Natural killer cell treated with Interleukin-12 subunit alpha and Interleukin-12 subunit beta and Interleukin-15 and Interleukin-18, amount 100 ng/mL, for 72 hours (primary cell): Measurements from ENCODE around the gene PGD. TPM values are rescaled to one million over a fixed set of nuclear protein-coding genes. Genes with fewer than 3 reads are reported as not detected.
"Not testable (repeated sequence)": the region's sequence is repeated elsewhere in the genome, so short reads cannot be mapped to it uniquely, and the experiment has no call there.

Experiments used
- ATAC-seq, 2 donors: fragments of 150-1000 bp; cut with Tn5 transposase in 1 of 2; sonication (Bioruptor Pico), chemical (Tn5 transposase) in 1 of 2; 2 replicates each; pipeline ENCODE4 v1.10.0; 2021
- DNase-seq: peaks from one replicate; pipeline ENCODE4 v3.0.0; 2022; ENCODE audit warnings: low spot score
- H3K27ac Mint-ChIP-seq, 2 donors: 1 replicate in 1 of 2; 2 replicates in 1 of 2; pipeline ENCODE4 v1.8.0; 2022; ENCODE audit warnings: mixed read lengths in 2 of 2, mild to moderate bottlenecking in 1 of 2, moderate library complexity in 1 of 2
- H3K27me3 Mint-ChIP-seq, 2 donors: 1 replicate in 1 of 2; 2 replicates in 1 of 2; pipeline ENCODE4 v1.8.0; 2022; ENCODE audit warnings: mixed read lengths in 2 of 2
- H3K36me3 Mint-ChIP-seq: one replicate; pipeline ENCODE4 v1.8.0; 2022; ENCODE audit warnings: mixed read lengths
- H3K4me1 Mint-ChIP-seq, 2 donors: 1 replicate in 1 of 2; 2 replicates in 1 of 2; pipeline ENCODE4 v1.8.0; 2022; ENCODE audit warnings: low read depth in 2 of 2, mixed read lengths in 2 of 2, mild to moderate bottlenecking in 1 of 2
- H3K4me3 Mint-ChIP-seq: one replicate; pipeline ENCODE4 v1.8.0; 2022; ENCODE audit warnings: mixed read lengths
- H3K9me3 Mint-ChIP-seq: 2 replicates; pipeline ENCODE4 v1.8.0; 2022; ENCODE audit warnings: mixed read lengths
- total RNA-seq, 2 donors: library from RNA; stranded (reverse); gene quantifications; one replicate each; pipeline ENCODE4 v1.2.3, GENCODE V29; 2022

PGD gene
- total RNA-seq, result 100 to 1,000 TPM; 289 to 430 TPM

DNA sequence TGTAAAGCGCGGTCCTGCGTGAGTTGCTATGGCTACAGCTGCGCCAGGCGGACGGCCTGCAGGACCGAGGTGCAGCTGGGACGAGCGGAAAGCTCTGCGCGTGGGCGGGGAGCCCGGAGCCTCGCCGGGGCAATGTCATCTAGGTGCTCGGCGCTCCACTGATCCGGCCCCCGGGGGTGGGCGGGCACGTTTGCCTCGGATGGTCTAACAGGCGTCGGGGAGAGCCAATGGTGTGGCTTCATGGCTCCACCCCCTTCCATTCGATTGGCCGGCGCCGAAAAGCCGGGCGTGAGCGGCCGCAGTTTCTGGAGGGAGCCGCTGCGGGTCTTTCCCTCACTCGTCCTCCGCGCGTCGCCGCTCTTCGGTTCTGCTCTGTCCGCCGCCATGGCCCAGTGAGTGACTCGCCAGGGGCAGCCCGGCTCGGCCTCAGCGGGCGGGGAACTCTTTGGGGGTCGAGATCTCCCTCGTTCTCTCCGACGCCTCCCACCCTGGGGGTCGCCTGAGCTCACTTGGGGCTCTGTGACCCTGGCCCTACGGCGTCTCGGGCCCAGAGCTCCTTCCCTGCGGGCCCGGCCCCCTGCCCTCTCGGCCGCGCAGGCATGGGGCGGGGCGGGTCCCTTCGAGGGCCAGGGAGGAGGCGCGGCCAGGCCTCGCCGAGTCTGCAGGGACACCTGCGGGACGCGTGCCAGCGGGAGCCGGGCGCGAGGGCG is at the start of gene PGD:
PGD (plus strand) TSS at position 331 of the 710 bp plus-strand sequence; CDS start at position 385, 54 bp downstream.
- Mint-ChIP-seq H3K9me3 (peaks cover under 1% of the 10 kb centered on the region), H3K27me3 (no peaks in the 10 kb centered on the region), H3K27ac (peak within 1 kb of the TSS; percentile 84 to 99), H3K4me3 (peak within 1 kb of the TSS; percentile 98), H3K4me1 (peaks cover 34 to 35% of the 10 kb centered on the region in 2 donors), H3K36me3 (peaks cover 25% of the 10 kb centered on the region)
- DNase-seq (peak; percentile 100), ATAC-seq (peak; percentile 97)

DNA sequence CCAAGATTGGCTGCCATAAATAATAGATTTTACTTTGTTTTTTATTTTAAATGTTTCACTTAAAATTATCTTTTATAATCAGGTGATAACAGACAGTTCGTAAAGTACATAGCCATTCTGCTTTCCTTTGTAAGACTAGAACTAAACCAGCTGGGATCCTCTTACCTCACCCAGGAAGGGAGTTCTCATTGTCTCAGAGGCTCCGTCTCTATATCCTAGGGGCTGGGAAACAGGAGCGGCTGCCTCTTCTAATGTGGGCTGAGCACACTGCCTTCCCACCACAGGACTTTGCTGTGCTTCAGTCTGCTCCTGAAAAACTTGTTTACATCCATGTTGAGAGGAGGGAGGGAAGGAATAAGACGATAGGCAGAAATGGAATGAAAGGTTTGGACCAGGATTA is 45.6 kb upstream of the PGD start:
- ATAC-seq (no peak), DNase-seq (no peak)
- peaks cover 6% of the 10 kb centered on the region for H3K36me3 Mint-ChIP-seq
- no peaks in the 10 kb centered on the region for H3K27me3 Mint-ChIP-seq
- no peaks in the 10 kb centered on the region for H3K4me1 Mint-ChIP-seq
- no peak overlapping the region for H3K4me3 Mint-ChIP-seq
- no peak overlapping the region for H3K27ac Mint-ChIP-seq
- no peaks in the 10 kb centered on the region for H3K9me3 Mint-ChIP-seq

DNA sequence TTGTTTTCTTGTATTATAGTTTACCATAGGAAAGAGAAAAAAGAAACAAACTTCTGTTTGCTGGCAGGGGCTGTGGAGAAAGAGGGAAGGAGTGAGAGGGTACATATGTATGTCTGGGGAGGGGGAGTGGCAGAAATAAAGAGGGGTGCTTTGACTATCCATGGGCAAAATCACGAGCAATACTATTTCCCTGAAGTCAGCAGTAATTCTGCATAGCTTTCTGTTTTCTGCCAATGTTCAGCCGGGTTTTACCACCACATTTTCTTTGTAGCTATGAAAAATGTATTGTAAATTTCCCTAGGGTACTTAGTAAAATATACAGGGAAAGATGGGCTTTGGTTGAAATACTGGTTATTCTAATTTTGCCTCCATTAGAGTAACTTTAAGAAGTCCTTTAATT is 45.2 kb upstream of the PGD start:
- Mint-ChIP-seq H3K27ac (no peak overlapping the region), H3K4me3 (no peak overlapping the region)

DNA sequence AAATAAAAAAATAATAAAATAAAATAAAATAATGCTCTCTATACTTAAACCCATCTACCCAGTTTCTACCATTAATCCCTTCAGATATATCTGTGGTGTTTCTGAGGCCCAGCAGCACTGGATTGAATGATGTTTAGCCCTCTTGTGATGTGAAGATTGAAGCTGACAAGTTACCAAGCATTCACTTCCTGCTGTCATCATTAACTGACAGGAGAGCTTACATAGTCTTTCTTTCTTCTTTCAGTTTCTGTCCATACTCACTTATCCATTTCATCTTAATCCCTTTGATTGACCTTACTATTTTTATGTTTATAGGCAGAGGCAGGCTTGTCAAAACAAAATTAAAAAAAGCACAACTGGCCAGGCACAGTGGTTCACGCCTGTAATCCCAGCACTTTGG is 38.8 kb upstream of the PGD start:
- H3K27ac Mint-ChIP-seq, result peak overlapping the region in 1 of 2 donors; percentile 69
- ATAC-seq (peak in 1 of 2 donors; percentile 49), DNase-seq (no peak)
- peaks cover 0 to 4% of the 10 kb centered on the region in 2 donors for H3K4me1 Mint-ChIP-seq
- no peaks in the 10 kb centered on the region for H3K9me3 Mint-ChIP-seq
- H3K27me3 Mint-ChIP-seq, result no peaks in the 10 kb centered on the region
- no peak overlapping the region for H3K4me3 Mint-ChIP-seq
- peaks cover 9% of the 10 kb centered on the region for H3K36me3 Mint-ChIP-seq

More for the DNA sequence above, 45.2 kb upstream of the PGD start:
- ATAC-seq (no peak), DNase-seq (no peak)
- H3K4me1 Mint-ChIP-seq, result no peaks in the 10 kb centered on the region
- peaks cover 6% of the 10 kb centered on the region for H3K36me3 Mint-ChIP-seq
- H3K27me3 Mint-ChIP-seq, result no peaks in the 10 kb centered on the region
- H3K9me3 Mint-ChIP-seq, result no peaks in the 10 kb centered on the region

DNA sequence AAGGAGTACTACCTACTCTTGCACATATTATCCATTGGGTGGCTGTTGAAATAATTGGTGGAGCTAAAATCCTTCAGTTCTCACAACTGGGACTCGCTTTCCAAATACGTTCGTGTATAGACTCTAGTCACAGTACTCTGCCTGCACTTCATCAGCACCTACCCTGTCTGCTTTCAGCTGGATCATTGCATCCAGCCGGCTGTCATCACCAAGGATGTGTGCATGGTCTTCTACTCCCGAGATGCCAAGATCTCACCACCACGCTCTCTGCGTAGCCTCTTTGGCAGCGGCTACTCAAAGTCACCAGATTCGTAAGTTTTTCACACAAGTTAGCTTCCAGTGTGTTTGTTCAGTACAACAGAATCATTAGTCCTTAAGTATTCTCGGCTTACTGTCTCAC is 37.3 kb upstream of the PGD start:
- peaks cover 0 to 4% of the 10 kb centered on the region in 2 donors for H3K4me1 Mint-ChIP-seq
- no peak overlapping the region for H3K4me3 Mint-ChIP-seq
- no peaks in the 10 kb centered on the region for H3K27me3 Mint-ChIP-seq
- peaks cover 9% of the 10 kb centered on the region for H3K36me3 Mint-ChIP-seq
- no peak for DNase-seq
- H3K9me3 Mint-ChIP-seq, result no peaks in the 10 kb centered on the region
- ATAC-seq, result no peak
- H3K27ac Mint-ChIP-seq, result no peak overlapping the region

DNA sequence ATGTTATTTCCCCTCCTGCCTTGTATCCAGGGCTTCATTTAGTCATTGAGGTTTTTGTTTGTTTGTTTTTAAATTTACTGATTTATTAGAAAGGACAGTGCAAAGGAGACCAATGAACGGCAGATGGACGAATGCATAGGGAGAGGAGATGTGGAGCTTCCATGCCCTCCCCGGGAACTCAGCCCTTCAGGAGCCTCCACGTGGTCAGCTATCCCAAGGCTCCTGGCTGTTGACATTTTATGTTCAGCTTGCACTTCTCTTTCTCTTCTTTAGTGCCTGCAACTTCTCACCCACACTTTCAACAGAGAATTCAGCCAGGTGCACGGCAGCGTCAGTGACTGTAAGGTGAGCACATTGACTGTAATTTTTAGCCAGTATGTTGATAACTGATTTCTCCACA is 30.7 kb upstream of the PGD start:
- DNase-seq, result no peak
- H3K27ac Mint-ChIP-seq, result no peak overlapping the region
- no peaks in the 10 kb centered on the region for H3K36me3 Mint-ChIP-seq
- no peak for ATAC-seq
- no peaks in the 10 kb centered on the region for H3K4me1 Mint-ChIP-seq
- H3K27me3 Mint-ChIP-seq, result no peaks in the 10 kb centered on the region
- no peaks in the 10 kb centered on the region for H3K9me3 Mint-ChIP-seq
- no peak overlapping the region for H3K4me3 Mint-ChIP-seq

DNA sequence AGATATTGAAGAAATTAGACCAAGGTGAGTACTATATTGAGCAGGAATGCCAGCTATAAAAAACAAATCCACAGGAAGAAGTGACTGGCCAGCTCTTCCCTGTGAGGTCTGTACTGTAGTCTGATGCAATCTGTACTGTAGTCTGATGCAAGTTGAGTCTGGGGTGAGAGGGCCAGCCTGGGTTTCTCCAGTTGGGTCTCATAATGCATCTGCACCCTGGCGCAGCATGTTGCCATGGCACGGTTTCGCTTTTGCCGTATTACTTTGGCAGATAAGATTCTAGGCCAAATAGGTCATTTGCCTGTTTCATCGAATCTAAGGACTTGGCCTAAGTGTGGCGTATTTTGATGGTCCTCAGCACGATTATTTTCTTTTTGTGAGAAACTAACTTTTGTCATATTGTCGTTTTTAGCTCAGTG is 24.4 kb upstream of the PGD start:
- DNase-seq, result no peak
- Mint-ChIP-seq H3K9me3 (no peaks in the 10 kb centered on the region), H3K36me3 (no peaks in the 10 kb centered on the region), H3K27ac (no peak overlapping the region), H3K4me1 (peaks cover 0 to 4% of the 10 kb centered on the region in 2 donors), H3K4me3 (no peak overlapping the region), H3K27me3 (no peaks in the 10 kb centered on the region)
- no peak for ATAC-seq

DNA sequence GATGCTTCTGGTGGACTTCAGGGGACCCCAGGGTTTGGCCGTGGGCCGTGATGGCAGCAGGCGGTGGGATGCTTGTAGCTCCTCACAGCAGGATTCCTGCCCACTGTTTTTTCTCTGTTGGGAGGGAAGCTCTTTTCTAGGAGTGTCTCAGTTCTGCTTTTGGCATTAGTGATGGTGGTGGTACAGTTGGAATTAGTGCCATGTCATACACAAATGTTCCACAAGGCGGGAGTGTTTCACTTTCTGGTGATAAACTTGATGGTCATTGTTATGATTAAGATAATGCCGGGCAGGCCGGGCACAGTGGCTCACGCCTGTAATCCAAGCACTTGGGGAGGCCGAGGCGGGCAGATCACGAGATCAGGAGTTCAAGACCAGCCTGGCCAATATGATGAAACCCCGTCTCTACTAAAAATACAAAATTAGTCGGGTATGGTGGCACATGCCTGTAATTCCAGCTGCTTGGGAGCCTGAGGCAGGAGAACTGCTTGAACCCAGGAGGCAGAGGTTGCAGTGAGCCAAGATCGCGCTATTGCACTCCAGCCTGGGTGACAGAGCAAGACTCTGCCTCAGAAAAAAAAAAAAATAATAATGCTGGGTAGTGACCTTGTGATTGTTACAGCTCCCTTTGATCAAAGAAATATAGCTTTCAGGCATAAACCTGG is 21.4 kb upstream of the PGD start:
- H3K4me3 Mint-ChIP-seq, H3K27me3 Mint-ChIP-seq, H3K36me3 Mint-ChIP-seq, H3K9me3 Mint-ChIP-seq, H3K27ac Mint-ChIP-seq, H3K4me1 Mint-ChIP-seq: not testable (repeated sequence)
- DNase-seq, result peak; percentile 63
- ATAC-seq, result peak; percentile 66 to 77

DNA sequence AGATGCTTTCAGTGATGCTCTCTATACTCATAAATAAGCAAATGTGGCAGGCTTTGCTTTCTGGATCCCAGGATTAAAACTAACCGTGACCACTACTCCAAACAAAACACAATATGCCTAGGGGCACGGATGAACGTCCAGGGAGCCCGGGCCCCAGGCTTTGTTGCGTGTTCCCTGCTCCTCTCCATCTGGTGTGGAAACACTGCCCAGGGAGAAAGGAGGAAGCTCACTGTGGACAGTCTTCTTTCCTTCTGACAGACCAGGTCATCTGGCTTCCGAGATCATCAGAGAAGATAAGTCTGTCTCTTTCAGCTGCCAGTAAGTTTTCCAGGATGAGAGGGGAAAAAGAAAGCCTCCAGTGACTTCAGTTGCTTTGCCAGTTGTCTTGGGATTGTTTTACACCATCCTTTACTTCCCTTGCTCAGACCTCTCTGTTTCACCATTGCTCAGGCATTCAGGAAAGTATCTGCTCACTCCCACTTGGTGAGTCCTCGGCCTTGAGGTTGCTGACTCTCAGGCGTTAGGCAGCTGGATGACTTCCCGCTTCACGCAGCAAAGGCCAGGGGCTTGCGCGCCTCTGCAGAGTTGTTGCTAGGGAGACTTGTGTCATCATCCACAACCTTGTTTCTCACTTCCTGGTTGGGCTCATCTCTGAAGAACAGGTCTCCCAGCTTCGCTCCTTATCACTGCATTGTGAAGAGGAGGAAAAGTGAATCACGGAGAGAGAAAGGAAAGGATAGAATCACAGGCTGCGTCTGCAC is 20.6 kb upstream of the PGD start:
- H3K4me1 Mint-ChIP-seq, result peaks cover 0 to 6% of the 10 kb centered on the region in 2 donors
- no peak for DNase-seq

DNA sequence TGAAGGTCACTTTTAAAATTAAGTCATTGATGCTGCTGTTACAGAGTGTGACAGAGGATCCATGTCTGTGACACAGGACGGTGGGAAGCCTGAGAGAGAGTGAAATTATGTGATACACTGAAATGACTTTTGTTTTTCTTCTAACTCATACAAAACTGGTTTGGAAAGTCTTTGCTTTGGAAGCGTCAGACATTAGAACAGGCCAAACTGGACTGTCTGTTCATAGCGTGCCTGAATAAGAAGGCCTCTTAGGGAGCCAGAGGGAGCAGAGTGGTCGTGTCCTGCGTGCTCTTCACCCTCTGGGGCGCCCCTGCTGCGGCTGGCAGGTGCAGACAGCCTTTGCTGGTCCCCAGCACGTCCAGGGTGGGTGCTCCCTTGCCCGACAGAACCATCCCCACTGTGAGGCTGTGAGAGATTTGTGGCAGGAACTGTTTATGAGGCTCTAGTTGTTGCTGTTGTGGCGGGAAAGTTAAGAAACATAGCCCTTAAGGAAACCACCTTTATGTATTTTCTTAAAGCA is 19.7 kb upstream of the PGD start:
- Mint-ChIP-seq H3K27me3 (no peaks in the 10 kb centered on the region), H3K4me3 (no peak overlapping the region), H3K27ac (no peak overlapping the region), H3K9me3 (no peaks in the 10 kb centered on the region), H3K4me1 (peaks cover 0 to 6% of the 10 kb centered on the region in 2 donors), H3K36me3 (no peaks in the 10 kb centered on the region)
- ATAC-seq (no peak), DNase-seq (no peak)

More for the DNA sequence above, 20.6 kb upstream of the PGD start:
- no peaks in the 10 kb centered on the region for H3K27me3 Mint-ChIP-seq
- H3K27ac Mint-ChIP-seq, result peak overlapping the region; percentile 19 to 23
- H3K36me3 Mint-ChIP-seq, result no peaks in the 10 kb centered on the region
- H3K4me3 Mint-ChIP-seq, result no peak overlapping the region
- no peak for ATAC-seq
- no peaks in the 10 kb centered on the region for H3K9me3 Mint-ChIP-seq

DNA sequence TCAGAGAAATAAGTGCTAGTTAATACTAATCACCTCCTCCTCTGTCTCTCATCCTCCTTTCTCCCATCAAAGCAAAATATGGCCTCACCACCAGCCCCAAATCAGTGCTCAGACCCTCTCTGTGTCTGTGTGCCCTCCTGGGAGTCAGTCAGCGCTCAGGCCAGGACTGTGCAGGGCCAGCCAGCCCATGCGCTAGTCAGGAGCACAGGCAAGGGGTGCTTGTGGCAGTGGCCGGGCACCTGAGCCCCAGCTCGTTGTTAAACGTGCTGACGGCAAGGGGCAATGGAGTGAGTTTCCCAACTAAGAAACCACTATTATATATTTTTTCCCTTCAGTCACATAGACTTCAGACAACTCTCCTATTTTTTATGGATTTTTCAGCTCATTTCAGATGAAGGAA is 19.2 kb upstream of the PGD start:
- Mint-ChIP-seq H3K36me3 (no peaks in the 10 kb centered on the region), H3K4me3 (no peak overlapping the region), H3K27ac (no peak overlapping the region), H3K4me1 (peaks cover 0 to 6% of the 10 kb centered on the region in 2 donors), H3K27me3 (no peaks in the 10 kb centered on the region), H3K9me3 (no peaks in the 10 kb centered on the region)
- ATAC-seq (no peak), DNase-seq (no peak)

DNA sequence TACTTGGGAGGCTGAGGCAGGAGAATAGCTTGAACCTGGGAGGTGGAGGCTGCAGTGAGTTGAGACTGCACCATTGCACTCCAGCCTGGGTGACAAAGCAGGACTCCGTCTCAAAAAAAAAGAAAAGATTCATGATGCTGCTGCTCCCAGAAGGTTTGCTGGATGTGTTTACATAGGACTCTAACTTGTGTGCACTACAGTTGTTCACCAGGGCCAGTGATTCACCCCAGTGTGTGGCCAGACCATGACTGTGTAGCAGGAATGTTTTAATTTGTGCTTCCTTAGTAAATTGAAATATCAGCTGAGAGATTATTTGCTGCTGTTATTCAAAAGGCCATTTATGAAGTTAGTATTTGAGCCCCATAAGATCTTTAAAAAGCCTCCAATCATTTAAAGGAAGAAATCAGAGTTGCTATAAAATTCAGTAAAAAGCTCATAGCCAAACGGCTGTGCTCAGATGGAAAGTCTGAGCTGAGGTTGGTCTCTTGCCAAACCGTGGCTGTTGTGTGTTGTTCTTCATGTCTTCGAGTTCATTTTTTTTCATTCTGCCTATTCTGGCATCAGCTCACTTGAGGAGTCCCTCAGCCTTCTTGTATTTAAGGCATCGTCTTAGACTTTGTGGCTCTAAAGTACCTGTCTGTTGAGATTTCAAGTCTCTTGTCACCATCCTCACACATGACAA is 18.1 kb upstream of the PGD start:
- Mint-ChIP-seq H3K4me3 (no peak overlapping the region), H3K36me3 (no peaks in the 10 kb centered on the region), H3K27ac (no peak overlapping the region), H3K9me3 (no peaks in the 10 kb centered on the region), H3K27me3 (no peaks in the 10 kb centered on the region), H3K4me1 (peaks cover 0 to 6% of the 10 kb centered on the region in 2 donors)
- DNase-seq (no peak), ATAC-seq (no peak)

DNA sequence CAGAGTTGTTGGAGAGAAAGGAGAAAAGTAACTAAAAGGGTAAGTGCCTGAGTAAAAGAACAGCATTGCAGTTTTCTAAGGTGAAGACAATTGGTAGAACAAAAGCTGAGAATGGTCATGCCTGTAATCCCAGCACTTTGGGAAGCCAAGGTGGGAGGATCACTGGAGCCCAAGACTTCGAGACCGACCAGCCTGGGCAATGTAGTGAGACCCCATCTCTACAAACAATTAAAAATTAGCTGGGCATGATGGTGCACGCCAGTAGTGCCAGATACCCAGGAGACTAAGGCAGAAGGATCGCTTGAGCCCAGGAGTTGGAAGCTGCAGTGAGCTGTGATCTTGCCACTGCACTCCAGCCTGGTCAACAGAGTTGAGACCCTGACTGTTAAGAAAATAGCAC is 15.2 kb upstream of the PGD start:
- no peak for ATAC-seq
- no peaks in the 10 kb centered on the region for H3K36me3 Mint-ChIP-seq
- peaks cover 0 to 2% of the 10 kb centered on the region in 2 donors for H3K4me1 Mint-ChIP-seq
- H3K9me3 Mint-ChIP-seq, result no peaks in the 10 kb centered on the region
- no peaks in the 10 kb centered on the region for H3K27me3 Mint-ChIP-seq
- no peak overlapping the region for H3K4me3 Mint-ChIP-seq
- DNase-seq, result no peak
- H3K27ac Mint-ChIP-seq, result peak overlapping the region in 1 of 2 donors; percentile 52
